ENCODE data around the gene DYNC1LI1.

GRCh38 chr3:32495085-32495484, 75.6 kb downstream of the DYNC1LI1 start:
- TF ChIP-seq, protein P1, sequence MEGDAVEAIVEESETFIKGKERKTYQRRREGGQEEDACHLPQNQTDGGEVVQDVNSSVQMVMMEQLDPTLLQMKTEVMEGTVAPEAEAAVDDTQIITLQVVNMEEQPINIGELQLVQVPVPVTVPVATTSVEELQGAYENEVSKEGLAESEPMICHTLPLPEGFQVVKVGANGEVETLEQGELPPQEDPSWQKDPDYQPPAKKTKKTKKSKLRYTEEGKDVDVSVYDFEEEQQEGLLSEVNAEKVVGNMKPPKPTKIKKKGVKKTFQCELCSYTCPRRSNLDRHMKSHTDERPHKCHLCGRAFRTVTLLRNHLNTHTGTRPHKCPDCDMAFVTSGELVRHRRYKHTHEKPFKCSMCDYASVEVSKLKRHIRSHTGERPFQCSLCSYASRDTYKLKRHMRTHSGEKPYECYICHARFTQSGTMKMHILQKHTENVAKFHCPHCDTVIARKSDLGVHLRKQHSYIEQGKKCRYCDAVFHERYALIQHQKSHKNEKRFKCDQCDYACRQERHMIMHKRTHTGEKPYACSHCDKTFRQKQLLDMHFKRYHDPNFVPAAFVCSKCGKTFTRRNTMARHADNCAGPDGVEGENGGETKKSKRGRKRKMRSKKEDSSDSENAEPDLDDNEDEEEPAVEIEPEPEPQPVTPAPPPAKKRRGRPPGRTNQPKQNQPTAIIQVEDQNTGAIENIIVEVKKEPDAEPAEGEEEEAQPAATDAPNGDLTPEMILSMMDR (IDR thresholded peaks at IDR 0.05; ENCODE audit: borderline replicate concordance, extremely low read depth, low read length, poor library complexity, severe bottlenecking): no peak
- no peak for TF ChIP-seq EZH2 (IDR thresholded peaks at IDR 0.05; ENCODE audit: borderline replicate concordance, low read depth, low read length, severe bottlenecking)
